ENCODE measurements around the gene MLF2. TPM values are rescaled to one million over a fixed set of nuclear protein-coding genes. Genes with fewer than 3 reads are reported as not detected.

MLF2 gene
- total and polyA plus RNA-seq, 2 of the 13 experiments (the other 11 are each of a cell fraction or from before 2014, with no cell fraction given) = 88.1 to 167 TPM

DNA sequence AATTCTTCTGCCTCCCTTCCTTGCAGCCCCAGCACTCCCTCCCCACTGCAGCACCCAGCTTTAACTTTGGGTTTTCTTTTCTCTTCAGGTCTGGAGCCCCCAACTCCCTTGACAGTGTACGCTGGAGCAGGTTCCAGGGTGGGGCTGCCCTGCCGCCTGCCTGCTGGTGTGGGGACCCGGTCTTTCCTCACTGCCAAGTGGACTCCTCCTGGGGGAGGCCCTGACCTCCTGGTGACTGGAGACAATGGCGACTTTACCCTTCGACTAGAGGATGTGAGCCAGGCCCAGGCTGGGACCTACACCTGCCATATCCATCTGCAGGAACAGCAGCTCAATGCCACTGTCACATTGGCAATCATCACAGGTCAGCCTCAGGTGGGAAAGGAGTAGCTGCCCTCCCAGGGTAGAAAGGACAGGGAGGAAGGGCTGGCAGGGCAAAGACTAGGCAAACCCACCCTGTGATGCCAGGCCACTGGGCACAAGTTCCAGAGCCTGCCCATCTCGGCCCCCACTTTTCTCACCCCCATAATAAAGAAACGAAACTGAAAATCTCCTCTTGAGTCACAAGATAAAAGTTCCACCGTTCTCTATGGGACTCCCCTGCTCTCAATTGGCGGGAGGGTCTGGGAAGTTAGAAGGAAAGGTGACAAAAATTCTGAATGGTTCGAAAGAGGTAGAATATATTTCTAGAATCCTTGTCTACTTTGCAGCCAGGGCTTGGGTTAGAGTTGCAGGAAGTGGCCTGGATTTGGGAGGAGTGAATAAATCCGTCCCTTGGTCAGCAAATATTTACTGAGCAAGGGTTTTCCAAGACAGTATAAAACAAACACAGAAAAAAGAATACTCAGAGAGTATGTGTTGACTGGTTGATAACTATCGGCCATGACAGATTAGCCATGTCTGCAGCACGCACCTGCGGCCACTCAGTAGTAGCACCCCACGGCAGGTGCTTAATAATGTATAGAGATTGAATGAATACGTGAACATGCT, 22.5 kb upstream of the MLF2 start (continued):
- TF ChIP-seq, protein P1, sequence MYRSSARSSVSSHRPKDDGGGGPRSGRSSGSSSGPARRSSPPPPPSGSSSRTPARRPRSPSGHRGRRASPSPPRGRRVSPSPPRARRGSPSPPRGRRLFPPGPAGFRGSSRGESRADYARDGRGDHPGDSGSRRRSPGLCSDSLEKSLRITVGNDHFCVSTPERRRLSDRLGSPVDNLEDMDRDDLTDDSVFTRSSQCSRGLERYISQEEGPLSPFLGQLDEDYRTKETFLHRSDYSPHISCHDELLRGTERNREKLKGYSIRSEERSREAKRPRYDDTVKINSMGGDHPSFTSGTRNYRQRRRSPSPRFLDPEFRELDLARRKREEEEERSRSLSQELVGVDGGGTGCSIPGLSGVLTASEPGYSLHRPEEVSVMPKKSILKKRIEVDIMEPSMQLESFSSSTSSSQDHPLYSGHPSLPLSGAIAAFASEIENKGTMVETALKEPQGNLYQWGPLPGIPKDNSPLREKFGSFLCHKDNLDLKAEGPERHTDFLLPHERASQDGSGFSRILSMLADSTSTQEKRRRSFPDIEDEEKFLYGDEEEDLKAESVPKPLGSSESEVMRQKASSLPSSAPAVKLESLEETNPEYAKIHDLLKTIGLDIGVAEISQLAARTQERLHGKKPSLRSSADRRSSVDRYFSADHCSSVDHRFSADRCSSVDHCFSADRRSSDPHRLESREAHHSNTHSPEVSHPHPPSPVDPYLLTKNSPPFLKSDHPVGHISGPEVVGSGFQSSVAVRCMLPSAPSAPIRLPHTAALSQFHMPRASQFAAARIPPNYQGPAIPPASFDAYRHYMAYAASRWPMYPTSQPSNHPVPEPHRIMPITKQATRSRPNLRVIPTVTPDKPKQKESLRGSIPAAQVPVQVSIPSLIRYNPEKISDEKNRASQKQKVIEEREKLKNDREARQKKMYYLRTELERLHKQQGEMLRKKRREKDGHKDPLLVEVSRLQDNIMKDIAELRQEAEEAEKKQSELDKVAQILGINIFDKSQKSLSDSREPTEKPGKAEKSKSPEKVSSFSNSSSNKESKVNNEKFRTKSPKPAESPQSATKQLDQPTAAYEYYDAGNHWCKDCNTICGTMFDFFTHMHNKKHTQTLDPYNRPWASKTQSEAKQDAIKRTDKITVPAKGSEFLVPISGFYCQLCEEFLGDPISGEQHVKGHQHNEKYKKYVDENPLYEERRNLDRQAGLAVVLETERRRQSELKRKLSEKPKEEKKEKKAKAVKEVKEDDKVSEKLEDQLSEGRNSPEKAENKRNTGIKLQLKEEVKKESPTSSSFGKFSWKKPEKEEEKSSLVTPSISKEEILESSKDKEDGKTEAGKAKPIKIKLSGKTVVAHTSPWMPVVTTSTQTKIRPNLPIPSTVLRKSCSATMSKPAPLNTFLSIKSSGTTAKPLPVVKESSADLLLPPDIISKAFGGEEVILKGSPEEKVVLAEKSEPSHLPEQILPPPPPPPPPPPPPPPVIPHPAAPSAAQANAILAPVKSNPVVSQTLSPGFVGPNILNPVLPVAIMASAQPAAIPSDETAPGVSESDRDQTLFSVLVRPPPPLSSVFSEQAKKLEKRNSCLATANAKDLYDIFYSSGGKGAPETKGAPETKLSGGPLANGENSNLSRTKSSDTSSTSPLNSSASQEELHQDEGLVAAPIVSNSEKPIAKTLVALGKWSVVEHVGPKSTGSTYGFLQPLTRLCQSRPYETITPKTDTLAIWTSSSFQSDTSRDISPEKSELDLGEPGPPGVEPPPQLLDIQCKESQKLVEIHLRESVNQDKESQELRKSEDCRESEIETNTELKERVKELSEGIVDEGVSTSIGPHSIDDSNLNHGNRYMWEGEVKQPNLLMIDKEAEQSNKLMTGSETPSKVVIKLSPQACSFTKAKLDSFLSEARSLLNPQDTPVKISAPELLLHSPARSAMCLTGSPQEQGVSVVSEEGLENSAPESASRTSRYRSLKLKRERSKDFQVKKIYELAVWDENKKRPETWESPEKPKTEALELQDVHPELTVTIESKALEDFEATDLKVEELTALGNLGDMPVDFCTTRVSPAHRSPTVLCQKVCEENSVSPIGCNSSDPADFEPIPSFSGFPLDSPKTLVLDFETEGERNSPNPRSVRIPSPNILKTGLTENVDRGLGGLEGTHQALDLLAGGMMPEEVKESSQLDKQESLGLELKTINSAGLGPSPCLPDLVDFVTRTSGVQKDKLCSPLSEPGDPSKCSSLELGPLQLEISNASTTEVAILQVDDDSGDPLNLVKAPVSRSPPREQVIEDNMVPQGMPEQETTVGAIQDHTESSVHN (CRISPR knock-in tag; IDR thresholded peaks at IDR 0.05) = no peak
- TF ChIP-seq, protein P2, sequence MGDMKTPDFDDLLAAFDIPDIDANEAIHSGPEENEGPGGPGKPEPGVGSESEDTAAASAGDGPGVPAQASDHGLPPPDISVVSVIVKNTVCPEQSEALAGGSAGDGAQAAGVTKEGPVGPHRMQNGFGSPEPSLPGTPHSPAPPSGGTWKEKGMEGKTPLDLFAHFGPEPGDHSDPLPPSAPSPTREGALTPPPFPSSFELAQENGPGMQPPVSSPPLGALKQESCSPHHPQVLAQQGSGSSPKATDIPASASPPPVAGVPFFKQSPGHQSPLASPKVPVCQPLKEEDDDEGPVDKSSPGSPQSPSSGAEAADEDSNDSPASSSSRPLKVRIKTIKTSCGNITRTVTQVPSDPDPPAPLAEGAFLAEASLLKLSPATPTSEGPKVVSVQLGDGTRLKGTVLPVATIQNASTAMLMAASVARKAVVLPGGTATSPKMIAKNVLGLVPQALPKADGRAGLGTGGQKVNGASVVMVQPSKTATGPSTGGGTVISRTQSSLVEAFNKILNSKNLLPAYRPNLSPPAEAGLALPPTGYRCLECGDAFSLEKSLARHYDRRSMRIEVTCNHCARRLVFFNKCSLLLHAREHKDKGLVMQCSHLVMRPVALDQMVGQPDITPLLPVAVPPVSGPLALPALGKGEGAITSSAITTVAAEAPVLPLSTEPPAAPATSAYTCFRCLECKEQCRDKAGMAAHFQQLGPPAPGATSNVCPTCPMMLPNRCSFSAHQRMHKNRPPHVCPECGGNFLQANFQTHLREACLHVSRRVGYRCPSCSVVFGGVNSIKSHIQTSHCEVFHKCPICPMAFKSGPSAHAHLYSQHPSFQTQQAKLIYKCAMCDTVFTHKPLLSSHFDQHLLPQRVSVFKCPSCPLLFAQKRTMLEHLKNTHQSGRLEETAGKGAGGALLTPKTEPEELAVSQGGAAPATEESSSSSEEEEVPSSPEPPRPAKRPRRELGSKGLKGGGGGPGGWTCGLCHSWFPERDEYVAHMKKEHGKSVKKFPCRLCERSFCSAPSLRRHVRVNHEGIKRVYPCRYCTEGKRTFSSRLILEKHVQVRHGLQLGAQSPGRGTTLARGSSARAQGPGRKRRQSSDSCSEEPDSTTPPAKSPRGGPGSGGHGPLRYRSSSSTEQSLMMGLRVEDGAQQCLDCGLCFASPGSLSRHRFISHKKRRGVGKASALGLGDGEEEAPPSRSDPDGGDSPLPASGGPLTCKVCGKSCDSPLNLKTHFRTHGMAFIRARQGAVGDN (CRISPR knock-in tag; IDR thresholded peaks at IDR 0.05) = peak; percentile 61
- TF ChIP-seq NCOA1 (CRISPR knock-in tag; IDR thresholded peaks at IDR 0.05) (no peak), SAP130 (CRISPR knock-in tag; IDR thresholded peaks at IDR 0.05; ENCODE audit: low read depth) (peak; percentile 84), HDAC2 (CRISPR knock-in tag; IDR thresholded peaks at IDR 0.05) (peak; percentile 93), AHR (CRISPR knock-in tag; IDR thresholded peaks at IDR 0.05) (no peak), MAFK (conservative IDR thresholded peaks at IDR 0.05 in 1 of 2, IDR thresholded peaks at IDR 0.05 in 1 of 2; ENCODE audit: low read length in 2 of 2) (peak; percentile 34 to 68; a peak in 2 of 4 replicates), CEBPG (CRISPR knock-in tag; IDR thresholded peaks at IDR 0.05) (peak; percentile 19; the same call in 1 of the 2 replicates), ZNF510 (CRISPR knock-in tag; IDR thresholded peaks at IDR 0.05; ENCODE audit: low read depth) (no peak), GATAD2A (CRISPR knock-in tag; IDR thresholded peaks at IDR 0.05) (peak; percentile 87), PHF20 (CRISPR knock-in tag; IDR thresholded peaks at IDR 0.05) (no peak), ZNF180 (CRISPR knock-in tag; IDR thresholded peaks at IDR 0.05; ENCODE audit: borderline replicate concordance, low read depth) (no peak)
- TF ChIP-seq, protein P3, sequence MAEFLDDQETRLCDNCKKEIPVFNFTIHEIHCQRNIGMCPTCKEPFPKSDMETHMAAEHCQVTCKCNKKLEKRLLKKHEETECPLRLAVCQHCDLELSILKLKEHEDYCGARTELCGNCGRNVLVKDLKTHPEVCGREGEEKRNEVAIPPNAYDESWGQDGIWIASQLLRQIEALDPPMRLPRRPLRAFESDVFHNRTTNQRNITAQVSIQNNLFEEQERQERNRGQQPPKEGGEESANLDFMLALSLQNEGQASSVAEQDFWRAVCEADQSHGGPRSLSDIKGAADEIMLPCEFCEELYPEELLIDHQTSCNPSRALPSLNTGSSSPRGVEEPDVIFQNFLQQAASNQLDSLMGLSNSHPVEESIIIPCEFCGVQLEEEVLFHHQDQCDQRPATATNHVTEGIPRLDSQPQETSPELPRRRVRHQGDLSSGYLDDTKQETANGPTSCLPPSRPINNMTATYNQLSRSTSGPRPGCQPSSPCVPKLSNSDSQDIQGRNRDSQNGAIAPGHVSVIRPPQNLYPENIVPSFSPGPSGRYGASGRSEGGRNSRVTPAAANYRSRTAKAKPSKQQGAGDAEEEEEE (CRISPR knock-in tag; IDR thresholded peaks at IDR 0.05; ENCODE audit: borderline replicate concordance) = no peak
